ENCODE results near the gene TFB1M. TPM values are rescaled to one million over a fixed set of nuclear protein-coding genes. Genes with fewer than 3 reads are reported as not detected.

TFB1M gene
- total and polyA plus RNA-seq, 2 donors (not counting 3 experiments of a cell fraction or from before 2014, with no cell fraction given): 12.9 to 35.5 TPM

GRCh38 chr6:155314773-155315515 is 660 bp upstream of the TFB1M start:
- H3K27me3 ChIP-seq (ENCODE audit: control insufficient read depth in 2 of 2, insufficient read depth in 2 of 2, low read length in 2 of 2): no peaks in the 10 kb centered on the region
- H3K27ac ChIP-seq (ENCODE audit: insufficient read depth, low read depth, low read length): peak overlapping the region; percentile 90
- peak overlapping the region; percentile 65 for H2AFZ ChIP-seq (ENCODE audit: low read depth, low read length)
- H3K4me3 ChIP-seq (replicated peaks in 1 of 3; ENCODE audit: insufficient read depth in 1 of 3, low read depth in 1 of 3, low read length in 3 of 3): peak overlapping the region; percentile 44 to 100 (median 97)
- H3K36me3 ChIP-seq (ENCODE audit: control insufficient read depth in 2 of 2, extremely low read depth in 1 of 2, insufficient read depth in 2 of 2, low read length in 2 of 2): no peaks in the 10 kb centered on the region
- BruUV-seq (replicated peaks): TSS peak; percentile 69
- TF ChIP-seq MAX (IDR thresholded peaks at IDR 0.05; ENCODE audit: insufficient read depth, insufficient read length) (peak; percentile 94), EZH2 (IDR thresholded peaks at IDR 0.05; ENCODE audit: borderline replicate concordance, low read depth, low read length, severe bottlenecking) (no peak), POLR2AphosphoS5 (IDR thresholded peaks at IDR 0.05; ENCODE audit: insufficient read depth, low read depth, low read length) (peak; percentile 11), CTCF (IDR thresholded peaks at IDR 0.05; ENCODE audit: extremely low read depth in 1 of 2, insufficient read depth in 1 of 2, low read depth in 1 of 2, low read length in 2 of 2) (no peak), POLR2A (IDR thresholded peaks at IDR 0.05; ENCODE audit: low read depth, low read length) (peak; percentile 43), MYC (IDR thresholded peaks at IDR 0.05; ENCODE audit: low read depth, low read length) (peak; percentile 21)
- H4K20me1 ChIP-seq (replicated peaks; ENCODE audit: control insufficient read depth, extremely low read depth, insufficient read depth, low read length): no peaks in the 10 kb centered on the region
- ChIA-PET POLR2A (interaction anchor here (0.6 to 1.3 kb wide), 3 partner anchors 14 to 158 kb away, joined by 3 to 5 read pairs (median 4); no protein-coding TSS in a partner anchor), CTCF (interaction anchor here (1.0 to 3.9 kb wide), 8 partner anchors 10 to 639 kb away, joined by 3 to 36 read pairs (median 10); no protein-coding TSS in a partner anchor)
- DNase-seq (ENCODE audit: low read depth, low spot score): peak; percentile 89
- dilution Hi-C loops (cut with MboI; ENCODE audit: extremely low pct_ligation_motif_present, low sequenced_read_pairs) (no loop called here), intact Hi-C loops (cut with micrococcal nuclease) (loop anchor here (1.0 to 10.0 kb wide), 11 partner anchors 42 to 1832 kb away; no protein-coding TSS in a partner anchor)
- peak; percentile 64 for FAIRE-seq
- H3K9me1 ChIP-seq (replicated peaks; ENCODE audit: control insufficient read depth, extremely low read depth, insufficient read depth, low read length): no peaks in the 10 kb centered on the region
- peak overlapping the region; percentile 99 for H3K9ac ChIP-seq (replicated peaks; ENCODE audit: extremely low read depth, insufficient read depth, low read length)
- no peaks in the 10 kb centered on the region for H3K9me3 ChIP-seq (replicated peaks; ENCODE audit: control insufficient read depth, insufficient read depth, low read length)
- H3K79me2 ChIP-seq (ENCODE audit: control insufficient read depth, insufficient read depth, low read length): peaks cover 24% of the 10 kb centered on the region
- H3K4me2 ChIP-seq (ENCODE audit: insufficient read depth, low read length): peak overlapping the region; percentile 91
- H3K4me1 ChIP-seq (ENCODE audit: control insufficient read depth, extremely low read depth, insufficient read depth, low read length): peaks cover 39% of the 10 kb centered on the region

Measured in endothelial cell of umbilical vein (primary cell).